ENCODE data around the gene RIC8A. TPM values are rescaled to one million over a fixed set of nuclear protein-coding genes. Genes with fewer than 3 reads are reported as not detected.
A peak's percentile ranks its signal among the peaks of the same experiment; 100 is the strongest.

RIC8A gene
- total RNA-seq, 1 donor from 2014 or later, result 91.8 TPM

DNA sequence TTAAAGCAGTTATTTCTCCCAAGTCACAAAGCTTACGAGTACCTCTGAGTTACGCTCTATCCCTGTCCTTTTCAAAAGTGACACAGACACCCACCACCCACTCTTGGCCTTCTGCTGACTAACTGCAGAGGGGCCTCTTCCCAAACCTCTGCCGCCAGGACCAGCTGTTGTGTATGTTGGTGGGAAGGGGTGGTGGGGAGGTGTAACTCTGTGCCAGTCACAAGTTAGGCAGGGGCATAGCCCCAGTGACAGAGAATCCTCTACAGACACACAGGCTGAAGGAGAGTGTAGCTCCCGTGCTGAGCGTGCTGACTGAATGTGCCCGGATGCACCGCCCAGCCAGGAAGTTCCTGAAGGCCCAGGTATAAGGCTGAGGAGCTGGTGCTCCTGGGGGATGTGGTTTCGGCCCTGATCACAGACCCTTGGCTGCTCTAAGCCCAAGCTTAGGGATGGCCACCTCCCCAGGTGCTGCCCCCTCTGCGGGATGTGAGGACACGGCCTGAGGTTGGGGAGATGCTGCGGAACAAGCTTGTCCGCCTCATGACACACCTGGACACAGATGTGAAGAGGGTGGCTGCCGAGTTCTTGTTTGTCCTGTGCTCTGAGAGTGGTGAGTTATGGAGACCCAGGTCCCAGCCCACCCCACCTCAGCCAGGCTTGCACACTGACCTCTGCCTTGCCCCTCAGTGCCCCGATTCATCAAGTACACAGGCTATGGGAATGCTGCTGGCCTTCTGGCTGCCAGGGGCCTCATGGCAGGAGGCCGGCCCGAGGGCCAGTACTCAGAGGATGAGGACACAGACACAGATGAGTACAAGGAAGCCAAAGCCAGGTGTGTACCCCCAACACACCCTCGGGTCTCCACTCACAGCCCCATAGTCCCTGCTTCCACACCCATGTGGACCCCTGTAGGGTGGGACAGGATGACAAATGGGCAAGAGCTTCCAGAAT is 4.9 kb downstream of the RIC8A start:
- H3K27me3 ChIP-seq, result no peaks in the 10 kb centered on the region
- H3K9me3 ChIP-seq, result no peaks in the 10 kb centered on the region
- TF ChIP-seq, protein P1, sequence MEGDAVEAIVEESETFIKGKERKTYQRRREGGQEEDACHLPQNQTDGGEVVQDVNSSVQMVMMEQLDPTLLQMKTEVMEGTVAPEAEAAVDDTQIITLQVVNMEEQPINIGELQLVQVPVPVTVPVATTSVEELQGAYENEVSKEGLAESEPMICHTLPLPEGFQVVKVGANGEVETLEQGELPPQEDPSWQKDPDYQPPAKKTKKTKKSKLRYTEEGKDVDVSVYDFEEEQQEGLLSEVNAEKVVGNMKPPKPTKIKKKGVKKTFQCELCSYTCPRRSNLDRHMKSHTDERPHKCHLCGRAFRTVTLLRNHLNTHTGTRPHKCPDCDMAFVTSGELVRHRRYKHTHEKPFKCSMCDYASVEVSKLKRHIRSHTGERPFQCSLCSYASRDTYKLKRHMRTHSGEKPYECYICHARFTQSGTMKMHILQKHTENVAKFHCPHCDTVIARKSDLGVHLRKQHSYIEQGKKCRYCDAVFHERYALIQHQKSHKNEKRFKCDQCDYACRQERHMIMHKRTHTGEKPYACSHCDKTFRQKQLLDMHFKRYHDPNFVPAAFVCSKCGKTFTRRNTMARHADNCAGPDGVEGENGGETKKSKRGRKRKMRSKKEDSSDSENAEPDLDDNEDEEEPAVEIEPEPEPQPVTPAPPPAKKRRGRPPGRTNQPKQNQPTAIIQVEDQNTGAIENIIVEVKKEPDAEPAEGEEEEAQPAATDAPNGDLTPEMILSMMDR (IDR thresholded peaks at IDR 0.05), result no peak
- H3K4me3 ChIP-seq, result no peak overlapping the region
- peaks cover 65% of the 10 kb centered on the region for H3K36me3 ChIP-seq
- H3K4me1 ChIP-seq, result peaks cover 19% of the 10 kb centered on the region
- intact Hi-C loops (cut with DNase I), result no loop called here
- no peak for ATAC-seq
- no peak overlapping the region for H3K27ac ChIP-seq
- peak; percentile 59 for DNase-seq

GRCh38 chr11:213111-213510 is 5.6 kb downstream of the RIC8A start:
- ATAC-seq, result no peak
- no peaks in the 10 kb centered on the region for H3K27me3 ChIP-seq
- H3K9me3 ChIP-seq, result no peaks in the 10 kb centered on the region
- peaks cover 65% of the 10 kb centered on the region for H3K36me3 ChIP-seq
- H3K4me3 ChIP-seq, result no peak overlapping the region
- TF ChIP-seq, protein P1 (IDR thresholded peaks at IDR 0.05), result no peak
- DNase-seq, result no peak
- intact Hi-C loops (cut with DNase I), result no loop called here
- H3K27ac ChIP-seq, result no peak overlapping the region
- H3K4me1 ChIP-seq, result peaks cover 19% of the 10 kb centered on the region

- TF ChIP-seq, protein P1 (IDR thresholded peaks at IDR 0.05), result no peak
- Histone ChIP-seq H3K4me3 (no peak overlapping the region), H3K9me3 (no peaks in the 10 kb centered on the region), H3K27ac (no peak overlapping the region), H3K36me3 (peaks cover 72% of the 10 kb centered on the region), H3K4me1 (peaks cover 19% of the 10 kb centered on the region), H3K27me3 (no peaks in the 10 kb centered on the region)
- no peak for ATAC-seq
- intact Hi-C loops (cut with DNase I), result no loop called here
- DNase-seq, result no peak
Observed at GRCh38 chr11:214083-214482, 6.6 kb downstream of the RIC8A start.

DNA sequence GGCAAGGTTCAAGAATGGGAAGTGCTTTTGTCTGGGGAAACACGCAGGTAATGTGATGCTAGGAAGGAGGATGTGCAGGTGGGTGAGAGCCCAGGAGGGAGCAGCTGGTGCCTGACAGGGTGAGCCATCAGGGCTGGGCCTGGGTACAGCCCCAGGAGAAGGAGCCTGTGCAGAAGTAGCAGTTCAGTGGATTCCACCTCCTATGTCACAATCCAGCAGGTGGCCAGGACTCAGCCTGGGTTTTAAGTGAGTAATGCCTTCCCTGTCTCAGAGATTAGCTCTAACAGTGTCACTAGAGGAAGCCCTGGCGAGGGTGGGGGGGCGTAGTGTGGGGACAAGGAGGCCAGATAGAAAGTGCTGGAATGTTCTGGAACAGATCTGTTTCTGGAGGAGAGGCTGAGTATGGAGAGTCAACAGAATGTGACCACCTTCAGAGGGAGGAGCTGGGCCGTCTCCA is 8.1 kb downstream of the RIC8A start:
- H3K4me3 ChIP-seq, result no peak overlapping the region
- DNase-seq (no peak), ATAC-seq (peak; percentile 7)
- H3K4me1 ChIP-seq, result peaks cover 3% of the 10 kb centered on the region
- H3K36me3 ChIP-seq, result peaks cover 60% of the 10 kb centered on the region
- H3K27ac ChIP-seq, result no peak overlapping the region
- H3K9me3 ChIP-seq, result no peaks in the 10 kb centered on the region
- intact Hi-C loops (cut with DNase I), result no loop called here
- H3K27me3 ChIP-seq, result no peaks in the 10 kb centered on the region
- TF ChIP-seq, protein P1 (IDR thresholded peaks at IDR 0.05), result no peak

GRCh38 chr11:216081-216974 is 8.8 kb downstream of the RIC8A start:
- Histone ChIP-seq H3K4me1 (no peaks in the 10 kb centered on the region), H3K27me3 (no peaks in the 10 kb centered on the region), H3K27ac (no peak overlapping the region), H3K36me3 (peaks cover 53% of the 10 kb centered on the region), H3K9me3 (no peaks in the 10 kb centered on the region), H3K4me3 (no peak overlapping the region)
- ATAC-seq (no peak), DNase-seq (no peak)
- intact Hi-C loops (cut with DNase I), result no loop called here
- TF ChIP-seq, protein P1 (IDR thresholded peaks at IDR 0.05), result no peak
